ENCODE results near the gene ITM2B. TPM values are rescaled to one million over a fixed set of nuclear protein-coding genes. Genes with fewer than 3 reads are reported as not detected.

Gene ITM2B
- total RNA-seq, 1 donor from 2014 or later: 56.2 TPM

GRCh38 chr13:48303359-48304142 is 70.5 kb downstream of the ITM2B start, which contains the start of gene RB1:
Gene RB1 (plus strand): TSS chr13:48303751. CDS start chr13:48303913, 162 bp downstream.
- Mint-ChIP-seq H3K27ac (peak within 1 kb of the TSS; percentile 97), H3K36me3 (ENCODE audit: low read depth) (peaks cover 16% of the 10 kb centered on the region), H3K4me1 (ENCODE audit: low read depth) (peaks cover 30% of the 10 kb centered on the region), H3K4me3 (peak within 1 kb of the TSS; percentile 99), H3K27me3 (ENCODE audit: insufficient read depth) (no peaks in the 10 kb centered on the region), H3K9me3 (no peaks in the 10 kb centered on the region)
- peak; percentile 88 for DNase-seq (ENCODE audit: low spot score)
- intact Hi-C loops (cut with micrococcal nuclease): loop anchor here (1.0 to 10.0 kb wide), 9 partner anchors 38 to 674 kb away; partner anchors contain the start of genes FNDC3A, ITM2B and MED4

- peaks cover 30% of the 10 kb centered on the region for H3K4me1 Mint-ChIP-seq (ENCODE audit: low read depth)
- DNase-seq (ENCODE audit: low spot score): peak; percentile 23
- no peaks in the 10 kb centered on the region for H3K27me3 Mint-ChIP-seq (ENCODE audit: insufficient read depth)
- no peaks in the 10 kb centered on the region for H3K9me3 Mint-ChIP-seq
- H3K27ac Mint-ChIP-seq: peak overlapping the region; percentile 97
- H3K4me3 Mint-ChIP-seq: peak overlapping the region; percentile 99
- H3K36me3 Mint-ChIP-seq (ENCODE audit: low read depth): peaks cover 16% of the 10 kb centered on the region
- intact Hi-C loops (cut with micrococcal nuclease): loop anchor here (2.0 to 10.0 kb wide), 3 partner anchors 98 to 673 kb away; partner anchors contain the start of gene FNDC3A
These were observed 71.3 kb downstream of the ITM2B start for GRCh38 chr13:48304143-48304876.

GRCh38 chr13:48311223-48311622 is 78.2 kb downstream of the ITM2B start:
- no peaks in the 10 kb centered on the region for H3K27me3 Mint-ChIP-seq (ENCODE audit: insufficient read depth)
- H3K4me3 Mint-ChIP-seq: no peak overlapping the region
- no peak for DNase-seq (ENCODE audit: low spot score)
- peaks cover 27% of the 10 kb centered on the region for H3K36me3 Mint-ChIP-seq (ENCODE audit: low read depth)
- intact Hi-C loops (cut with micrococcal nuclease): no loop called here
- H3K9me3 Mint-ChIP-seq: no peaks in the 10 kb centered on the region
- peaks cover 28% of the 10 kb centered on the region for H3K4me1 Mint-ChIP-seq (ENCODE audit: low read depth)
- H3K27ac Mint-ChIP-seq: no peak overlapping the region

GRCh38 chr13:48315969-48316650 is 83.1 kb downstream of the ITM2B start:
- H3K27me3 Mint-ChIP-seq (ENCODE audit: insufficient read depth): peaks cover 7% of the 10 kb centered on the region
- intact Hi-C loops (cut with micrococcal nuclease): no loop called here
- peaks cover 39% of the 10 kb centered on the region for H3K36me3 Mint-ChIP-seq (ENCODE audit: low read depth)
- H3K4me3 Mint-ChIP-seq: no peak overlapping the region
- H3K4me1 Mint-ChIP-seq (ENCODE audit: low read depth): peaks cover 32% of the 10 kb centered on the region
- H3K9me3 Mint-ChIP-seq: peaks cover under 1% of the 10 kb centered on the region
- no peak overlapping the region for H3K27ac Mint-ChIP-seq
- no peak for DNase-seq (ENCODE audit: low spot score)

- peaks cover 8% of the 10 kb centered on the region for H3K9me3 Mint-ChIP-seq
- peaks cover 31% of the 10 kb centered on the region for H3K4me1 Mint-ChIP-seq (ENCODE audit: low read depth)
- H3K4me3 Mint-ChIP-seq: no peak overlapping the region
- intact Hi-C loops (cut with micrococcal nuclease): no loop called here
- H3K27me3 Mint-ChIP-seq (ENCODE audit: insufficient read depth): peaks cover 12% of the 10 kb centered on the region
- peaks cover 45% of the 10 kb centered on the region for H3K36me3 Mint-ChIP-seq (ENCODE audit: low read depth)
- no peak overlapping the region for H3K27ac Mint-ChIP-seq
- DNase-seq (ENCODE audit: low spot score): no peak
These were observed 84.0 kb downstream of the ITM2B start for GRCh38 chr13:48316826-48317510.

- peaks cover 29% of the 10 kb centered on the region for H3K4me1 Mint-ChIP-seq (ENCODE audit: low read depth)
- peaks cover 15% of the 10 kb centered on the region for H3K9me3 Mint-ChIP-seq
- intact Hi-C loops (cut with micrococcal nuclease): no loop called here
- H3K36me3 Mint-ChIP-seq (ENCODE audit: low read depth): peaks cover 45% of the 10 kb centered on the region
- H3K4me3 Mint-ChIP-seq: no peak overlapping the region
- no peak overlapping the region for H3K27ac Mint-ChIP-seq
- H3K27me3 Mint-ChIP-seq (ENCODE audit: insufficient read depth): peaks cover 12% of the 10 kb centered on the region
- DNase-seq (ENCODE audit: low spot score): no peak
These were observed 84.7 kb downstream of the ITM2B start for GRCh38 chr13:48317511-48318376.

GRCh38 chr13:48318377-48318811 is 85.4 kb downstream of the ITM2B start:
- intact Hi-C loops (cut with micrococcal nuclease): no loop called here
- Mint-ChIP-seq H3K4me1 (ENCODE audit: low read depth) (peaks cover 30% of the 10 kb centered on the region), H3K9me3 (peaks cover 18% of the 10 kb centered on the region), H3K4me3 (no peak overlapping the region), H3K27ac (no peak overlapping the region), H3K36me3 (ENCODE audit: low read depth) (peaks cover 43% of the 10 kb centered on the region), H3K27me3 (ENCODE audit: insufficient read depth) (peaks cover 12% of the 10 kb centered on the region)
- no peak for DNase-seq (ENCODE audit: low spot score)

GRCh38 chr13:48318821-48319511 is 86.0 kb downstream of the ITM2B start:
- DNase-seq (ENCODE audit: low spot score): no peak
- no peak overlapping the region for H3K27ac Mint-ChIP-seq
- intact Hi-C loops (cut with micrococcal nuclease): no loop called here

More at GRCh38 chr13:48318821-48319511, 86.0 kb downstream of the ITM2B start:
- peaks cover 12% of the 10 kb centered on the region for H3K27me3 Mint-ChIP-seq (ENCODE audit: insufficient read depth)
- peaks cover 42% of the 10 kb centered on the region for H3K36me3 Mint-ChIP-seq (ENCODE audit: low read depth)
- peak overlapping the region; percentile 74 for H3K4me3 Mint-ChIP-seq
- peaks cover 18% of the 10 kb centered on the region for H3K9me3 Mint-ChIP-seq
- H3K4me1 Mint-ChIP-seq (ENCODE audit: low read depth): peaks cover 31% of the 10 kb centered on the region

Other genes starting within 250 kb of the ITM2B start
- gene SUCLA2, start 231.9 kb upstream of the ITM2B start, total RNA-seq: 40.4 and 45.3 TPM in 2 replicates
- 15.3 and 16.8 TPM in 2 replicates for gene NUDT15, start 195.5 kb upstream of the ITM2B start, total RNA-seq
- 64.2 and 65.6 TPM in 2 replicates for gene MED4, start 138.1 kb upstream of the ITM2B start, total RNA-seq
- 26.5 and 28.6 TPM in 2 replicates for gene RB1, start 70.5 kb downstream of the ITM2B start, total RNA-seq
- gene LPAR6, start 179.9 kb downstream of the ITM2B start, total RNA-seq: 4.9 and 5.4 TPM in 2 replicates

All from activated T-helper 1 cell treated with anti-CD3 and anti-CD28 coated beads, Interleukin-12 subunit alpha, Interleukin-12 subunit beta, Interleukin-2, Interleukin-4 antibody, amounts not matched to agents 30 ng/mL and 10 ng/mL and 1 ng/mL, durations not matched to agents 14 hours and 24 hours and 36 hours (primary cell).